HepG2 (cell line): Measurements from ENCODE around the gene SH2D7. TPM values are rescaled to one million over a fixed set of nuclear protein-coding genes. Genes with fewer than 3 reads are reported as not detected.
A peak's percentile ranks its signal among the peaks of the same experiment; 100 is the strongest.

Experiments used
- ATF7-NPFF ChIP-seq: sonication (generic); formaldehyde crosslinking; IDR thresholded peaks from 2 replicates; pipeline ENCODE4 v1.8.1; 2023; ENCODE audit warnings: mild to moderate bottlenecking, low read depth, missing genetic modification reagents, moderate library complexity
- CBX5 ChIP-seq: sonication (generic); formaldehyde crosslinking; IDR thresholded peaks from 2 replicates; pipeline ENCODE4 v1.4.0; 2020; ENCODE audit warnings: missing genetic modification reagents, borderline replicate concordance
- CENPT ChIP-seq: sonication (generic); formaldehyde crosslinking; IDR thresholded peaks from 2 replicates; pipeline ENCODE4 v1.8.0; 2022; ENCODE audit warnings: low read depth, mild to moderate bottlenecking, moderate library complexity, missing genetic modification reagents
- FOXM1 ChIP-seq: sonication (generic); formaldehyde crosslinking; IDR thresholded peaks from 2 replicates; pipeline ENCODE4 v1.5.0; 2020; ENCODE audit warnings: missing genetic modification reagents
- KDM3A ChIP-seq: IDR thresholded peaks from 2 replicates; pipeline ENCODE4 v1.6.1; 2018; ENCODE audit warnings: low read depth, missing compliant biosample characterization
- MBNL3 ChIP-seq: fragments of 250-450 bp; sonication (Bioruptor Pico); conservative IDR thresholded peaks from 2 replicates; pipeline ENCODE4 v1.8.0; 2022; ENCODE audit warnings: mild to moderate bottlenecking, inconsistent platforms
- PCBP2 ChIP-seq: fragments of 200-400 bp; formaldehyde crosslinking; optimal IDR thresholded peaks from 2 replicates; pipeline ENCODE3; 2018; ENCODE audit warnings: low read length, low read depth; ENCODE audit not compliant: poor library complexity, severe bottlenecking
- PITX1 ChIP-seq: sonication (generic); formaldehyde crosslinking; IDR thresholded peaks from 2 replicates; pipeline ENCODE4 v1.5.1; 2020; ENCODE audit warnings: mild to moderate bottlenecking, missing genetic modification reagents
- RAD21 ChIP-seq: fragments of 450-650 bp; formaldehyde crosslinking; IDR thresholded peaks from 2 replicates; pipeline ENCODE4 v1.5.0; 2020; ENCODE audit warnings: mild to moderate bottlenecking
- RARA ChIP-seq: IDR thresholded peaks from 2 replicates; pipeline ENCODE4 v1.6.1; 2016; ENCODE audit warnings: missing genetic modification reagents, missing compliant biosample characterization
- RBFOX2 ChIP-seq: fragments of 200-400 bp; formaldehyde crosslinking; IDR thresholded peaks from 2 replicates; pipeline ENCODE4 v1.6.1; 2017; ENCODE audit warnings: low read depth, mild to moderate bottlenecking, low read length
- REXO4 ChIP-seq: sonication (generic); formaldehyde crosslinking; IDR thresholded peaks from 2 replicates; pipeline ENCODE4 v1.8.0; 2022; ENCODE audit warnings: missing genetic modification reagents, mild to moderate bottlenecking, borderline replicate concordance
- SOX6 ChIP-seq, 2 experiments: fragments of 450-650 bp in 1 of 2; sonication (generic) in 1 of 2; formaldehyde crosslinking in 1 of 2; IDR thresholded peaks; 2 replicates each; pipeline versions ENCODE4 v1.4.0 to v1.6.1; 2017 to 2020; ENCODE audit warnings: antibody characterized with exemption in 1 of 2, mild to moderate bottlenecking in 1 of 2, missing genetic modification reagents in 1 of 2
- WIZ ChIP-seq: sonication (generic); formaldehyde crosslinking; IDR thresholded peaks from 2 replicates; pipeline ENCODE4 v1.5.1; 2020; ENCODE audit warnings: mild to moderate bottlenecking, missing genetic modification reagents
- ZBTB7A ChIP-seq: sonication (generic); formaldehyde crosslinking; IDR thresholded peaks from 2 replicates; pipeline ENCODE4 v1.8.0; 2022; ENCODE audit warnings: mild to moderate bottlenecking, missing genetic modification reagents
- ZNF44 ChIP-seq: sonication (generic); formaldehyde crosslinking; IDR thresholded peaks from 2 replicates; pipeline ENCODE4 v1.5.1; 2020; ENCODE audit warnings: mild to moderate bottlenecking, missing genetic modification reagents
- ZNF550 ChIP-seq: sonication (generic); formaldehyde crosslinking; IDR thresholded peaks from 2 replicates; pipeline ENCODE4 v1.4.0; 2020; ENCODE audit warnings: mild to moderate bottlenecking, missing genetic modification reagents, borderline replicate concordance
- polyA plus RNA-seq, 8 experiments: library from polyadenylated mRNA; depleted of rRNA in 3 of 8; stranded (reverse) in 7 of 8; unstranded in 1 of 8; fragments of >200 nt; fragmentation: Illumina TruSeq in 4 of 8; extraction: Trizol in 4 of 8; gene quantifications; 2 replicates each; pipeline versions ENCODE4 v1.2.1 to v1.2.3, GENCODE V29; 2011 to 2016; ENCODE audit warnings: low read depth in 4 of 8, missing spikeins in 1 of 8, mixed read lengths in 1 of 8; ENCODE audit not compliant: insufficient read depth in 1 of 8
- total RNA-seq, 5 experiments: library from RNA; depleted of rRNA; stranded (reverse); fragments of >200 nt; fragmentation: Illumina TruSeq; extraction: Trizol; gene quantifications; 2 replicates each; pipeline ENCODE4 v1.2.3, GENCODE V29; 2016; ENCODE audit warnings: low read depth in 1 of 5
- TF ChIP-seq, protein P1 (sequence below): sonication (generic); formaldehyde crosslinking; IDR thresholded peaks from 2 replicates; pipeline ENCODE4 v1.4.0; 2020; ENCODE audit warnings: mild to moderate bottlenecking, missing genetic modification reagents
- TF ChIP-seq, protein P2 (sequence below): IDR thresholded peaks from 2 replicates; pipeline ENCODE4 v1.6.1; 2016; ENCODE audit warnings: mild to moderate bottlenecking
- TF ChIP-seq, protein P3 (sequence below): sonication (generic); formaldehyde crosslinking; IDR thresholded peaks from 2 replicates; pipeline ENCODE4 v1.4.0; 2020; ENCODE audit warnings: missing genetic modification reagents
- TF ChIP-seq, protein P4 (sequence below): IDR thresholded peaks from 2 replicates; pipeline ENCODE4 v1.6.1; 2016; ENCODE audit warnings: missing compliant biosample characterization, missing genetic modification reagents, borderline replicate concordance
- TF ChIP-seq, protein P5 (sequence below): IDR thresholded peaks from 2 replicates; pipeline ENCODE4 v1.6.1; 2016; ENCODE audit warnings: low read depth, borderline replicate concordance

The SH2D7 gene
- total and polyA plus RNA-seq, 2 of the 13 experiments (the other 11 are each of a cell fraction or from before 2014, with no cell fraction given), result not detected

DNA sequence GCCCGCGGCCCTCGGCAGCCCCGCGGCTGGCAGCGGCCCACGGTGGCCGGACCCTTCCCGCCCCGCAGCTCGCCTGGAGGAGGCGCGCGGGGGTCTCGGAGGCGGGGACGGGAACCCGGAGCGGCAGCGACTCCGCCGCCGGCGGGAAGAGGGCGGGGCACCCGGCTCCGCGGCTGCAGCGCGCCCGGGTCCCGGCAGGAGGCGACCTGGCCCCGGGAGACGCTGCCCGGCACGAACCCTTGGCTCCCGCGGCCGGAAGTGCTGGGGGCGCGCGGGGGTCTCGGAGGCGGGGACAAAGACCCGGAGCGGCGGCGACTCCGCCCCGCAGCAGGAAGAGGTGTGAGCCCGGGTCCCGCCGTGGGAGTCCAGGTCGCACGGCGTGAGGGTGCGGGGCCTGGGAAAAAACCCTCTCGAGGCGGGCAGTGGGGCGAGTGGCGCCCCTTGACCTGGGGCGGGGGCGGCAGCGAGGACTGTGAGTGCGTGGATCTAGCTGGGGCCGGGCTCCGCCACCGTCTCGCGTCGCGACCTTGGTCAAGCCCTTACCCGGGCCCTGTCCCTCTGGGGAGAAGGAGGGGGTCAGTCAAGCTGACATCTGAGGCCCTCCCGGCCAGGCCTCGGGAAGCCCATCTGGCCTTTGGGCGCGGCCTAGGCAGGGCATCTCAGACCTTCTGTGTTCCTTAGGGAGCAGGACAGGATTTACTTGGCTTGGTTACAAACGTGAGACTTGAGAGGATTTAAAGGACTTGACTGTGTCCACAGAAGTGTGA, 39.1 kb downstream of the SH2D7 start, which contains the start of gene CIB2 (continued):
- no peak for TF ChIP-seq SOX6 (IDR thresholded peaks at IDR 0.05)
- peak; percentile 49; the same call in 1 of the 2 replicates for TF ChIP-seq SOX6 (CRISPR knock-in tag; IDR thresholded peaks at IDR 0.05)
- peak; percentile 30; the same call in 1 of the 2 replicates for TF ChIP-seq RARA (CRISPR knock-in tag)
- TF ChIP-seq CBX5 (CRISPR knock-in tag), result no peak
- TF ChIP-seq, protein P1, sequence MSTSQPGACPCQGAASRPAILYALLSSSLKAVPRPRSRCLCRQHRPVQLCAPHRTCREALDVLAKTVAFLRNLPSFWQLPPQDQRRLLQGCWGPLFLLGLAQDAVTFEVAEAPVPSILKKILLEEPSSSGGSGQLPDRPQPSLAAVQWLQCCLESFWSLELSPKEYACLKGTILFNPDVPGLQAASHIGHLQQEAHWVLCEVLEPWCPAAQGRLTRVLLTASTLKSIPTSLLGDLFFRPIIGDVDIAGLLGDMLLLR, result 0 out of 2 replicates have a peak, but pooled peaks have one; percentile 51
- no peak; the same call in 1 of the 2 replicates for TF ChIP-seq PITX1 (CRISPR knock-in tag)
- TF ChIP-seq ZBTB7A (CRISPR knock-in tag), result peak; percentile 98
- peak; percentile 38; the same call in 1 of the 2 replicates for TF ChIP-seq WIZ (CRISPR knock-in tag)
- no peak for TF ChIP-seq CENPT (CRISPR knock-in tag)
- TF ChIP-seq, protein P2, sequence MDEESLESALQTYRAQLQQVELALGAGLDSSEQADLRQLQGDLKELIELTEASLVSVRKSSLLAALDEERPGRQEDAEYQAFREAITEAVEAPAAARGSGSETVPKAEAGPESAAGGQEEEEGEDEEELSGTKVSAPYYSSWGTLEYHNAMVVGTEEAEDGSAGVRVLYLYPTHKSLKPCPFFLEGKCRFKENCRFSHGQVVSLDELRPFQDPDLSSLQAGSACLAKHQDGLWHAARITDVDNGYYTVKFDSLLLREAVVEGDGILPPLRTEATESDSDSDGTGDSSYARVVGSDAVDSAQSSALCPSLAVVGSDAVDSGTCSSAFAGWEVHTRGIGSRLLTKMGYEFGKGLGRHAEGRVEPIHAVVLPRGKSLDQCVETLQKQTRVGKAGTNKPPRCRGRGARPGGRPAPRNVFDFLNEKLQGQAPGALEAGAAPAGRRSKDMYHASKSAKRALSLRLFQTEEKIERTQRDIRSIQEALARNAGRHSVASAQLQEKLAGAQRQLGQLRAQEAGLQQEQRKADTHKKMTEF, result peak; percentile 52; the same call in 1 of the 2 replicates
- TF ChIP-seq ATF7-NPFF (CRISPR knock-in tag), result no peak; the same call in none of the 2 replicates
- peak; percentile 86 for TF ChIP-seq RBFOX2
- TF ChIP-seq, protein P3, sequence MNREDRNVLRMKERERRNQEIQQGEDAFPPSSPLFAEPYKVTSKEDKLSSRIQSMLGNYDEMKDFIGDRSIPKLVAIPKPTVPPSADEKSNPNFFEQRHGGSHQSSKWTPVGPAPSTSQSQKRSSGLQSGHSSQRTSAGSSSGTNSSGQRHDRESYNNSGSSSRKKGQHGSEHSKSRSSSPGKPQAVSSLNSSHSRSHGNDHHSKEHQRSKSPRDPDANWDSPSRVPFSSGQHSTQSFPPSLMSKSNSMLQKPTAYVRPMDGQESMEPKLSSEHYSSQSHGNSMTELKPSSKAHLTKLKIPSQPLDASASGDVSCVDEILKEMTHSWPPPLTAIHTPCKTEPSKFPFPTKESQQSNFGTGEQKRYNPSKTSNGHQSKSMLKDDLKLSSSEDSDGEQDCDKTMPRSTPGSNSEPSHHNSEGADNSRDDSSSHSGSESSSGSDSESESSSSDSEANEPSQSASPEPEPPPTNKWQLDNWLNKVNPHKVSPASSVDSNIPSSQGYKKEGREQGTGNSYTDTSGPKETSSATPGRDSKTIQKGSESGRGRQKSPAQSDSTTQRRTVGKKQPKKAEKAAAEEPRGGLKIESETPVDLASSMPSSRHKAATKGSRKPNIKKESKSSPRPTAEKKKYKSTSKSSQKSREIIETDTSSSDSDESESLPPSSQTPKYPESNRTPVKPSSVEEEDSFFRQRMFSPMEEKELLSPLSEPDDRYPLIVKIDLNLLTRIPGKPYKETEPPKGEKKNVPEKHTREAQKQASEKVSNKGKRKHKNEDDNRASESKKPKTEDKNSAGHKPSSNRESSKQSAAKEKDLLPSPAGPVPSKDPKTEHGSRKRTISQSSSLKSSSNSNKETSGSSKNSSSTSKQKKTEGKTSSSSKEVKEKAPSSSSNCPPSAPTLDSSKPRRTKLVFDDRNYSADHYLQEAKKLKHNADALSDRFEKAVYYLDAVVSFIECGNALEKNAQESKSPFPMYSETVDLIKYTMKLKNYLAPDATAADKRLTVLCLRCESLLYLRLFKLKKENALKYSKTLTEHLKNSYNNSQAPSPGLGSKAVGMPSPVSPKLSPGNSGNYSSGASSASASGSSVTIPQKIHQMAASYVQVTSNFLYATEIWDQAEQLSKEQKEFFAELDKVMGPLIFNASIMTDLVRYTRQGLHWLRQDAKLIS (CRISPR knock-in tag), result no peak
- no peak for TF ChIP-seq MBNL3 (CRISPR knock-in tag)
- TF ChIP-seq ZNF44 (CRISPR knock-in tag), result no peak
- TF ChIP-seq, protein P4, sequence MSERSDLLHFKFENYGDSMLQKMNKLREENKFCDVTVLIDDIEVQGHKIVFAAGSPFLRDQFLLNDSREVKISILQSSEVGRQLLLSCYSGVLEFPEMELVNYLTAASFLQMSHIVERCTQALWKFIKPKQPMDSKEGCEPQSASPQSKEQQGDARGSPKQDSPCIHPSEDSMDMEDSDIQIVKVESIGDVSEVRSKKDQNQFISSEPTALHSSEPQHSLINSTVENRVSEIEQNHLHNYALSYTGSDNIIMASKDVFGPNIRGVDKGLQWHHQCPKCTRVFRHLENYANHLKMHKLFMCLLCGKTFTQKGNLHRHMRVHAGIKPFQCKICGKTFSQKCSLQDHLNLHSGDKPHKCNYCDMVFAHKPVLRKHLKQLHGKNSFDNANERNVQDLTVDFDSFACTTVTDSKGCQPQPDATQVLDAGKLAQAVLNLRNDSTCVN, result peak; percentile 72; the same call in 1 of the 2 replicates
- TF ChIP-seq ZNF550 (CRISPR knock-in tag), result no peak
- TF ChIP-seq, protein P5, sequence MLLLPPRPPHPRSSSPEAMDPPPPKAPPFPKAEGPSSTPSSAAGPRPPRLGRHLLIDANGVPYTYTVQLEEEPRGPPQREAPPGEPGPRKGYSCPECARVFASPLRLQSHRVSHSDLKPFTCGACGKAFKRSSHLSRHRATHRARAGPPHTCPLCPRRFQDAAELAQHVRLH (CRISPR knock-in tag), result peak; percentile 70
- peak; percentile 91 for TF ChIP-seq RAD21 (CRISPR knock-in tag)
- no peak for TF ChIP-seq REXO4
- no peak for TF ChIP-seq PCBP2
- TF ChIP-seq FOXM1 (CRISPR knock-in tag), result no peak
- TF ChIP-seq KDM3A (CRISPR knock-in tag), result peak; percentile 75; the same call in 1 of the 2 replicates
